Measurements from ENCODE around the gene PPP6R2.

DNA sequence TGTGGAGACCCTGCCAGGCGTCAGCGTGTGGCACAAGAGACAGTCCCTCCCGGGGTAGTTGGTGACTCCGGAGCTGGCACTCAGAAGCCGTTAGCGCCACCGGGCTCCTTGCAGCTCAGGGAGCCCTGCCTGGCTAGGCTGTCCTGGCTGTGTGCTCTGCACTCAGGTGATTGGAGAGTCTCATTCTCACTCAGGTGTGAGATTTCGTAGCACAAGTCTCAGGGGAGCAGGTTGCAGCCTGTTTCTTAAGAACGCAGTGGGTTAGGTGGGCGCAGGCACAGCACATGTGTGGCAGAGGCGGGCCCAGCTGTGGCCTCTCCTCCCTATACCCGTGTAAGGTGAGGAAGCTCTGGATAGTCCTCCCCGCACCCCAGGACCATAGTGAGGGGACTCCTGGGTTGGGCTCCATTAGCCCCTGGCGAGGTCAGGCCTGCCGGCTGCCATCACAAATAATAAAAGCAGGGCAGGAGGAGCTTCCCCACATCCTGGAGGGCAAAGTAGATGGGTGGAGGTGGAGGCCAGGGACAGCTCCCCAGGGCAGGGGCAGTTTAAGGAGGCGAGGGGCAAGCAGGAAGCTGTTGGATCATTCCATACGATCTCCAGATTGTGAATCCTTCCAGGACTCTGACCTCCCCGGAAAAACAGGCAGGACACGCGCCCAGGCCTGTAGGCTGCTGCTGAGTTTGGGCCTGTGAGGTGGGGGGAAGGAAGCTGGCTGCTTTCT lies 92.3 kb downstream of the PPP6R2 start:
- TF ChIP-seq YY1 (IDR thresholded peaks at IDR 0.05; ENCODE audit: insufficient read depth, insufficient read length), result no peak
- no peak for TF ChIP-seq SUZ12 (IDR thresholded peaks at IDR 0.05; ENCODE audit: extremely low read depth, insufficient read depth, insufficient read length)

Data from NT2/D1 (cell line).